ENCODE measurements around the gene ARRB1. TPM values are rescaled to one million over a fixed set of nuclear protein-coding genes. Genes with fewer than 3 reads are reported as not detected.

Gene ARRB1
- total and polyA plus RNA-seq, 9 of the 15 experiments (the other 6 are each of a cell fraction or from before 2014, with no cell fraction given) = 6.6 to 45.4 (median 28.5) TPM

DNA sequence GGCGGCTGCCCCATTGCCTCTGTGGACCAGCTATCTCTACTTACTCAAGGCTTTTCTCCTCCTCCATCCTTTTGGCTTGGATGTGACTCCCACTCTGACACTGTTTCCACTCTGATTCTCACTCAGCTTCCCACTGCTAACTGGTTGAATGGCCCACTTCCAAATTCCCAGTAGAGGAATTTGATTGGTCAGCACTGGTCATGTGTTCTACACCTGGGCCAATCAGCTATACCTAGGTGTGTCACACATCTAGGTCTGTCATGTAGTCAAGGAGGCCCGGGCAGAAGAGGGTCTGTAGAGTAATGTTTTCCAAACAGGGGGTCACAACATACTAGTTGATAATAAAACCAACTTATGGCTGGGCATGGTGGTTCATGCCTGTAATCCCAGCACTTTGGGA, 57.6 kb downstream of the ARRB1 start (continued):
- TF ChIP-seq RBM34 (IDR thresholded peaks at IDR 0.05; ENCODE audit: borderline replicate concordance, insufficient read depth, low read length) = no peak
- no peak for TF ChIP-seq GATA2 (CRISPR knock-in tag; IDR thresholded peaks at IDR 0.05)
- no peak for TF ChIP-seq ZNF224 (CRISPR knock-in tag; IDR thresholded peaks at IDR 0.05)
- no peak for TF ChIP-seq MYBL2 (IDR thresholded peaks at IDR 0.05; ENCODE audit: low read depth)
- no peak for TF ChIP-seq MYBL2 (CRISPR knock-in tag; IDR thresholded peaks at IDR 0.05; ENCODE audit: borderline replicate concordance)
- no peak for TF ChIP-seq POLR2AphosphoS5 (IDR thresholded peaks at IDR 0.05; ENCODE audit: control insufficient read depth, insufficient read depth, low read depth, low read length)
- no peak for TF ChIP-seq ILK (tag; IDR thresholded peaks at IDR 0.05; ENCODE audit: borderline replicate concordance, low read depth)
- TF ChIP-seq CTBP1 (IDR thresholded peaks at IDR 0.05; ENCODE audit: borderline replicate concordance) = no peak
- no peak for TF ChIP-seq CAMTA2 (CRISPR knock-in tag; conservative IDR thresholded peaks at IDR 0.05)
- no peak for TF ChIP-seq FOXP1 (CRISPR knock-in tag; IDR thresholded peaks at IDR 0.05)
- no peak for TF ChIP-seq ADNP (tag; IDR thresholded peaks at IDR 0.05)
- no peak for TF ChIP-seq FOXK1 (CRISPR knock-in tag; IDR thresholded peaks at IDR 0.05; ENCODE audit: borderline replicate concordance)
- TF ChIP-seq FOXJ3 (CRISPR knock-in tag; IDR thresholded peaks at IDR 0.05) = no peak
- TF ChIP-seq ZBTB8A (IDR thresholded peaks at IDR 0.05; ENCODE audit: partially characterized antibody) = no peak
- TF ChIP-seq KAT7 (CRISPR knock-in tag; IDR thresholded peaks at IDR 0.05; ENCODE audit: borderline replicate concordance) = no peak
- no peak for TF ChIP-seq HDGF (IDR thresholded peaks at IDR 0.05)
- TF ChIP-seq RBM25 (IDR thresholded peaks at IDR 0.05; ENCODE audit: low read depth, low read length, severe bottlenecking) = peak; percentile 19
- no peak for TF ChIP-seq ZNF551 (CRISPR knock-in tag; IDR thresholded peaks at IDR 0.05)
- no peak for TF ChIP-seq ZNF561 (CRISPR knock-in tag; conservative IDR thresholded peaks at IDR 0.05)
- peak; percentile 77 for TF ChIP-seq ZNF316 (IDR thresholded peaks at IDR 0.05)
- peak; percentile 73; the same call in 1 of the 2 replicates for TF ChIP-seq RAD51 (IDR thresholded peaks at IDR 0.05; ENCODE audit: borderline replicate concordance, low read depth)
- TF ChIP-seq, protein P1, sequence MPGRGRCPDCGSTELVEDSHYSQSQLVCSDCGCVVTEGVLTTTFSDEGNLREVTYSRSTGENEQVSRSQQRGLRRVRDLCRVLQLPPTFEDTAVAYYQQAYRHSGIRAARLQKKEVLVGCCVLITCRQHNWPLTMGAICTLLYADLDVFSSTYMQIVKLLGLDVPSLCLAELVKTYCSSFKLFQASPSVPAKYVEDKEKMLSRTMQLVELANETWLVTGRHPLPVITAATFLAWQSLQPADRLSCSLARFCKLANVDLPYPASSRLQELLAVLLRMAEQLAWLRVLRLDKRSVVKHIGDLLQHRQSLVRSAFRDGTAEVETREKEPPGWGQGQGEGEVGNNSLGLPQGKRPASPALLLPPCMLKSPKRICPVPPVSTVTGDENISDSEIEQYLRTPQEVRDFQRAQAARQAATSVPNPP (IDR thresholded peaks at IDR 0.05; ENCODE audit: borderline replicate concordance, insufficient read depth, insufficient read length) = no peak
- TF ChIP-seq GATAD2B (IDR thresholded peaks at IDR 0.05; ENCODE audit: borderline replicate concordance) = no peak
- TF ChIP-seq, protein P2, sequence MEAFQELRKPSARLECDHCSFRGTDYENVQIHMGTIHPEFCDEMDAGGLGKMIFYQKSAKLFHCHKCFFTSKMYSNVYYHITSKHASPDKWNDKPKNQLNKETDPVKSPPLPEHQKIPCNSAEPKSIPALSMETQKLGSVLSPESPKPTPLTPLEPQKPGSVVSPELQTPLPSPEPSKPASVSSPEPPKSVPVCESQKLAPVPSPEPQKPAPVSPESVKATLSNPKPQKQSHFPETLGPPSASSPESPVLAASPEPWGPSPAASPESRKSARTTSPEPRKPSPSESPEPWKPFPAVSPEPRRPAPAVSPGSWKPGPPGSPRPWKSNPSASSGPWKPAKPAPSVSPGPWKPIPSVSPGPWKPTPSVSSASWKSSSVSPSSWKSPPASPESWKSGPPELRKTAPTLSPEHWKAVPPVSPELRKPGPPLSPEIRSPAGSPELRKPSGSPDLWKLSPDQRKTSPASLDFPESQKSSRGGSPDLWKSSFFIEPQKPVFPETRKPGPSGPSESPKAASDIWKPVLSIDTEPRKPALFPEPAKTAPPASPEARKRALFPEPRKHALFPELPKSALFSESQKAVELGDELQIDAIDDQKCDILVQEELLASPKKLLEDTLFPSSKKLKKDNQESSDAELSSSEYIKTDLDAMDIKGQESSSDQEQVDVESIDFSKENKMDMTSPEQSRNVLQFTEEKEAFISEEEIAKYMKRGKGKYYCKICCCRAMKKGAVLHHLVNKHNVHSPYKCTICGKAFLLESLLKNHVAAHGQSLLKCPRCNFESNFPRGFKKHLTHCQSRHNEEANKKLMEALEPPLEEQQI (IDR thresholded peaks at IDR 0.05) = no peak
- TF ChIP-seq ZNF24 (IDR thresholded peaks at IDR 0.05) = no peak
- no peak for TF ChIP-seq MBD2 (IDR thresholded peaks at IDR 0.05; ENCODE audit: borderline replicate concordance, low read depth)
- no peak for TF ChIP-seq HDAC2 (IDR thresholded peaks at IDR 0.05)
- TF ChIP-seq COPS2 (conservative IDR thresholded peaks at IDR 0.05) = no peak
